H9 (cell line): ENCODE measurements around the gene CACNG5. TPM values are rescaled to one million over a fixed set of nuclear protein-coding genes. Genes with fewer than 3 reads are reported as not detected.

Source experiments
- DNase-seq: peaks from one replicate; pipeline ENCODE4 v3.0.0-alpha.2; 2017
- H2AFZ ChIP-seq: one replicate; pipeline ENCODE4 v1.6.1; 2013; ENCODE audit warnings: mild to moderate bottlenecking, low read length, control low read depth, moderate library complexity
- H2AK5ac ChIP-seq: 2 replicates; pipeline ENCODE4 v1.6.1; 2013; ENCODE audit warnings: low read length, control low read depth, mixed read lengths; ENCODE audit not compliant: insufficient read length
- H2BK120ac ChIP-seq: one replicate; pipeline ENCODE4 v1.6.1; 2013; ENCODE audit warnings: low read depth, mild to moderate bottlenecking, low read length, control low read depth, inconsistent platforms; ENCODE audit not compliant: poor library complexity, severe bottlenecking
- H2BK12ac ChIP-seq: 2 replicates; pipeline ENCODE4 v1.6.1; 2013; ENCODE audit warnings: low read length, control low read depth, mixed read lengths, low read depth; ENCODE audit not compliant: insufficient read length
- H2BK15ac ChIP-seq: 2 replicates; pipeline ENCODE4 v1.6.1; 2013; ENCODE audit warnings: low read depth, low read length, control low read depth
- H2BK20ac ChIP-seq: one replicate; pipeline ENCODE4 v1.6.1; 2013; ENCODE audit warnings: low read depth, mild to moderate bottlenecking, low read length, control low read depth, inconsistent platforms; ENCODE audit not compliant: poor library complexity, severe bottlenecking
- H2BK5ac ChIP-seq: 2 replicates; pipeline ENCODE4 v1.6.1; 2013; ENCODE audit warnings: low read length, control low read depth, mixed read lengths; ENCODE audit not compliant: insufficient read length
- H3K14ac ChIP-seq: 2 replicates; pipeline ENCODE4 v1.6.1; 2013; ENCODE audit warnings: low read length, control low read depth; ENCODE audit not compliant: insufficient read depth
- H3K18ac ChIP-seq: 2 replicates; pipeline ENCODE4 v1.6.1; 2013; ENCODE audit warnings: low read depth, mild to moderate bottlenecking, mixed read lengths, low read length, control low read depth; ENCODE audit not compliant: insufficient read length
- H3K23ac ChIP-seq: 2 replicates; pipeline ENCODE4 v1.6.1; 2013; ENCODE audit warnings: low read length, control low read depth, mixed read lengths, low read depth; ENCODE audit not compliant: insufficient read length
- H3K23me2 ChIP-seq: 2 replicates; pipeline ENCODE4 v1.6.1; 2013; ENCODE audit warnings: low read depth, mild to moderate bottlenecking, mixed read lengths, low read length, control low read depth; ENCODE audit not compliant: insufficient read length, poor library complexity, severe bottlenecking
- H3K27ac ChIP-seq: 2 replicates; pipeline ENCODE4 v1.5.1; 2013; ENCODE audit warnings: low read length, control low read depth, mixed read lengths, low read depth; ENCODE audit not compliant: insufficient read length
- H3K27me3 ChIP-seq: 2 replicates; pipeline ENCODE4 v1.6.1; 2013; ENCODE audit warnings: low read length, control low read depth, inconsistent platforms; ENCODE audit not compliant: insufficient read depth
- H3K4ac ChIP-seq: 2 replicates; pipeline ENCODE4 v1.6.1; 2013; ENCODE audit warnings: low read depth, mild to moderate bottlenecking, control low read depth, inconsistent platforms, low read length, moderate library complexity
- H3K4me1 ChIP-seq: 2 replicates; pipeline ENCODE4 v1.6.1; 2013; ENCODE audit warnings: low read length, control low read depth, inconsistent platforms; ENCODE audit not compliant: insufficient read depth
- H3K4me2 ChIP-seq: 2 replicates; pipeline ENCODE4 v1.6.1; 2013; ENCODE audit warnings: low read length, control low read depth, mixed read lengths; ENCODE audit not compliant: insufficient read length, insufficient read depth
- H3K56ac ChIP-seq: 2 replicates; pipeline ENCODE4 v1.6.1; 2013; ENCODE audit warnings: low read depth, mild to moderate bottlenecking, mixed read lengths, low read length, control low read depth; ENCODE audit not compliant: insufficient read length
- H3K79me1 ChIP-seq: 2 replicates; pipeline ENCODE4 v1.6.1; 2013; ENCODE audit warnings: low read depth, mild to moderate bottlenecking, moderate library complexity, low read length, control low read depth, inconsistent platforms; ENCODE audit not compliant: insufficient read depth, poor library complexity, severe bottlenecking
- H3K79me2 ChIP-seq: 2 replicates; pipeline ENCODE4 v1.6.1; 2013; ENCODE audit warnings: low read length, control low read depth, inconsistent platforms; ENCODE audit not compliant: insufficient read depth
- H3K9ac ChIP-seq: 2 replicates; pipeline ENCODE4 v1.6.1; 2013; ENCODE audit warnings: low read length, control low read depth, mixed read lengths; ENCODE audit not compliant: insufficient read length; ENCODE audit errors: extremely low read depth
- H3K9me3 ChIP-seq: one replicate; pipeline ENCODE4 v1.6.1; 2013; ENCODE audit warnings: low read depth, low read length, inconsistent platforms; ENCODE audit not compliant: control insufficient read depth
- H3T11ph ChIP-seq: one replicate; pipeline ENCODE4 v1.6.1; 2013; ENCODE audit warnings: mild to moderate bottlenecking, low read length, control low read depth, inconsistent platforms
- H4K20me1 ChIP-seq: one replicate; pipeline ENCODE4 v1.6.1; 2013; ENCODE audit not compliant: control insufficient read depth, insufficient read length, insufficient read depth
- H4K5ac ChIP-seq: 2 replicates; pipeline ENCODE4 v1.6.1; 2013; ENCODE audit warnings: low read depth, mild to moderate bottlenecking, mixed read lengths, low read length, control low read depth; ENCODE audit not compliant: insufficient read length
- H4K8ac ChIP-seq: replicated peaks from 2 replicates; pipeline ENCODE4 v1.6.1; 2013; ENCODE audit warnings: low read length, control low read depth, mixed read lengths, low read depth; ENCODE audit not compliant: insufficient read length
- H4K91ac ChIP-seq: 2 replicates; pipeline ENCODE4 v1.6.1; 2013; ENCODE audit warnings: low read depth, mild to moderate bottlenecking, moderate library complexity, mixed read lengths, low read length, control low read depth; ENCODE audit not compliant: insufficient read length
- H3K27ac Mint-ChIP-seq, 3 experiments: 2 replicates in 2 of 3; 3 replicates in 1 of 3; pipeline ENCODE4 v1.8.0; 2020 to 2021; ENCODE audit warnings: mixed read lengths in 3 of 3, mild to moderate bottlenecking in 1 of 3, moderate library complexity in 1 of 3
- H3K27me3 Mint-ChIP-seq: 2 replicates; pipeline ENCODE4 v1.8.0; 2021; ENCODE audit warnings: low read depth, mild to moderate bottlenecking, moderate library complexity, mixed read lengths
- H3K36me3 Mint-ChIP-seq, 3 experiments: 2 replicates in 2 of 3; 3 replicates in 1 of 3; pipeline ENCODE4 v1.8.0; 2020 to 2021; ENCODE audit warnings: low read depth in 3 of 3, mixed read lengths in 3 of 3; ENCODE audit not compliant: insufficient read depth in 1 of 3
- H3K4me1 Mint-ChIP-seq, 2 experiments: 2 replicates each; pipeline ENCODE4 v1.8.0; 2020; ENCODE audit warnings: mixed read lengths in 2 of 2
- H3K4me3 Mint-ChIP-seq, 2 experiments: 2 replicates in 1 of 2; 3 replicates in 1 of 2; pipeline ENCODE4 v1.8.0; 2020 to 2021; ENCODE audit warnings: mild to moderate bottlenecking in 2 of 2, mixed read lengths in 2 of 2, moderate library complexity in 1 of 2
- H3K9me3 Mint-ChIP-seq, 2 experiments: 2 replicates in 1 of 2; 3 replicates in 1 of 2; pipeline ENCODE4 v1.8.0; 2020; ENCODE audit warnings: mild to moderate bottlenecking in 2 of 2, mixed read lengths in 2 of 2, moderate library complexity in 1 of 2
- CTCF ChIP-seq: fragments of 200-600 bp; sonication (generic); conservative IDR thresholded peaks from 3 replicates; pipeline ENCODE4 v1.8.0; 2021; ENCODE audit warnings: antibody characterized with exemption, mild to moderate bottlenecking
- WGBS: extraction: QIAGEN DNeasy Blood & Tissue Kit; methylation state at CpG from one replicate; pipeline ENCODE4 v1.1.7; 2013; ENCODE audit warnings: missing lambda C conversion rate, low lambda C conversion rate, mixed read lengths; ENCODE audit not compliant: insufficient read length; ENCODE audit errors: extremely low coverage; 5-methylcytosine and 5-hydroxymethylcytosine counted together
- total RNA-seq: library from RNA; stranded (reverse); gene quantifications from 2 replicates; pipeline ENCODE4 v1.2.1, GENCODE V29; 2021

Gene CACNG5
- total RNA-seq, 1 experiment from 2014 or later: 1.6 TPM

GRCh38 chr17:66811683-66812054, 23.2 kb upstream of the CACNG5 start:
- no CpG with 5 or more reads among the region's 9 CpGs for WGBS
- Histone ChIP-seq H4K8ac (no peak overlapping the region), H2AK5ac (no peak overlapping the region), H3K23me2 (no peaks in the 10 kb centered on the region), H3K79me1 (no peaks in the 10 kb centered on the region), H3T11ph (no peak overlapping the region), H2BK15ac (no peak overlapping the region), H2AFZ (no peak overlapping the region), H2BK12ac (no peak overlapping the region), H3K79me2 (no peaks in the 10 kb centered on the region), H3K27me3 (no peaks in the 10 kb centered on the region), H4K91ac (no peak overlapping the region), H3K4me2 (no peak overlapping the region), H3K9me3 (no peaks in the 10 kb centered on the region), H2BK120ac (no peak overlapping the region), H3K9ac (no peak overlapping the region), H2BK20ac (no peak overlapping the region), H3K27ac (no peak overlapping the region), H2BK5ac (no peak overlapping the region), H4K5ac (no peak overlapping the region), H3K14ac (no peak overlapping the region), H3K23ac (no peak overlapping the region), H3K4ac (no peak overlapping the region), H3K18ac (peak overlapping the region; percentile 11), H3K4me1 (no peaks in the 10 kb centered on the region), H4K20me1 (no peaks in the 10 kb centered on the region), H3K56ac (no peak overlapping the region)
- Mint-ChIP-seq H3K9me3 (peaks cover under 1 to 2% of the 10 kb centered on the region in 2 experiments; a peak in 4 of 5 replicates), H3K4me3 (no peak overlapping the region), H3K27me3 (no peaks in the 10 kb centered on the region; the same call in 1 of the 2 replicates), H3K27ac (no peak overlapping the region; a peak in 1 of 7 replicates), H3K4me1 (peaks cover 2 to 4% of the 10 kb centered on the region in 2 experiments; a peak in 2 of 4 replicates), H3K36me3 (no peaks in the 10 kb centered on the region; a peak in 1 of 7 replicates)
- no peak for TF ChIP-seq CTCF
- DNase-seq: no peak
